WTC11 (cell line): ENCODE data around the gene WASF3. TPM values are rescaled to one million over a fixed set of nuclear protein-coding genes. Genes with fewer than 3 reads are reported as not detected.

Source experiments
- ATAC-seq: fragments of 200-7000 bp; cut with Tn5 transposase; 2 replicates; pipeline ENCODE4 v1.10.0; 2021; ENCODE audit warnings: mild to moderate bottlenecking, moderate library complexity
- CTCF ChIA-PET: fragments of 300-600 bp; sonication (Branson Sonifier 250); formaldehyde crosslinking; loops from one replicate; lab custom pipeline; 2021; ENCODE audit warnings: antibody characterized with exemption; lab: Charles Lee
- POLR2A ChIA-PET: fragments of 350-600 bp; sonication (Branson Sonifier 250); formaldehyde crosslinking; loops from one replicate; lab custom pipeline; 2021; ENCODE audit warnings: antibody characterized with exemption; lab: Charles Lee
- DNase-seq: peaks from one replicate; pipeline ENCODE4 v3.0.0; 2021; ENCODE audit warnings: low spot score
- H3K27ac Mint-ChIP-seq: 2 replicates; pipeline ENCODE4 v1.8.0; 2021; ENCODE audit warnings: mixed read lengths
- H3K27me3 Mint-ChIP-seq: 2 replicates; pipeline ENCODE4 v1.8.0; 2021; ENCODE audit warnings: low read depth, mild to moderate bottlenecking, moderate library complexity, mixed read lengths
- H3K36me3 Mint-ChIP-seq: 2 replicates; pipeline ENCODE4 v1.8.0; 2021; ENCODE audit warnings: mixed read lengths
- H3K4me1 Mint-ChIP-seq: 2 replicates; pipeline ENCODE4 v1.8.0; 2022; ENCODE audit warnings: mixed read lengths
- H3K4me3 Mint-ChIP-seq: 2 replicates; pipeline ENCODE4 v1.8.0; 2021; ENCODE audit warnings: mild to moderate bottlenecking, moderate library complexity, mixed read lengths
- H3K9me3 Mint-ChIP-seq: 2 replicates; pipeline ENCODE4 v1.8.0; 2021; ENCODE audit warnings: mixed read lengths
- ARID4B ChIP-seq: sonication (generic); formaldehyde crosslinking; IDR thresholded peaks from 2 replicates; pipeline ENCODE4 v1.8.0; 2023; ENCODE audit warnings: missing genetic modification reagents, mild to moderate bottlenecking, borderline replicate concordance
- CREM ChIP-seq: sonication (generic); formaldehyde crosslinking; IDR thresholded peaks from 2 replicates; pipeline ENCODE4 v1.8.1; 2022; ENCODE audit warnings: mild to moderate bottlenecking, missing genetic modification reagents, moderate library complexity
- ERG ChIP-seq: fragments of 250-450 bp; sonication (Bioruptor Pico); IDR thresholded peaks from 2 replicates; pipeline ENCODE4 v1.8.0; 2021; ENCODE audit warnings: mild to moderate bottlenecking
- ETV6 ChIP-seq: sonication (generic); formaldehyde crosslinking; IDR thresholded peaks from 2 replicates; pipeline ENCODE4 v1.8.1; 2022; ENCODE audit warnings: mild to moderate bottlenecking, missing genetic modification reagents
- FOXP4 ChIP-seq: sonication (generic); formaldehyde crosslinking; IDR thresholded peaks from 2 replicates; pipeline ENCODE4 v1.8.0; 2022; ENCODE audit warnings: mild to moderate bottlenecking, missing genetic modification reagents
- GTF2I ChIP-seq: fragments of 250-450 bp; sonication (Bioruptor Pico); conservative IDR thresholded peaks from 2 replicates; pipeline ENCODE4 v1.4.0; 2021; ENCODE audit warnings: mild to moderate bottlenecking
- KAT7 ChIP-seq: sonication (generic); formaldehyde crosslinking; IDR thresholded peaks from 2 replicates; pipeline ENCODE4 v1.8.1; 2023; ENCODE audit warnings: missing genetic modification reagents, mild to moderate bottlenecking, borderline replicate concordance
- NFATC4 ChIP-seq: fragments of 250-450 bp; sonication (Bioruptor Pico); IDR thresholded peaks from 2 replicates; pipeline ENCODE4 v1.9.0; 2021; ENCODE audit warnings: mild to moderate bottlenecking
- NFE2L1 ChIP-seq: sonication (generic); formaldehyde crosslinking; IDR thresholded peaks from 2 replicates; pipeline ENCODE4 v1.8.1; 2023; ENCODE audit warnings: missing genetic modification reagents
- NFYB ChIP-seq: sonication (generic); formaldehyde crosslinking; conservative IDR thresholded peaks from 2 replicates; pipeline ENCODE4 v1.8.0; 2022; ENCODE audit warnings: low read depth, missing genetic modification reagents
- NR2C2 ChIP-seq: sonication (generic); formaldehyde crosslinking; IDR thresholded peaks from 2 replicates; pipeline ENCODE4 v1.8.0; 2022; ENCODE audit warnings: mild to moderate bottlenecking, missing genetic modification reagents
- SMAD3 ChIP-seq: sonication (generic); formaldehyde crosslinking; IDR thresholded peaks from 2 replicates; pipeline ENCODE4 v1.8.0; 2022; ENCODE audit warnings: missing genetic modification reagents, mild to moderate bottlenecking, borderline replicate concordance
- TP53 ChIP-seq: sonication (generic); formaldehyde crosslinking; IDR thresholded peaks from 2 replicates; pipeline ENCODE4 v1.8.1; 2023; ENCODE audit warnings: mild to moderate bottlenecking, missing genetic modification reagents
- ZBTB21 ChIP-seq: sonication (generic); formaldehyde crosslinking; IDR thresholded peaks from 2 replicates; pipeline ENCODE4 v1.8.1; 2023; ENCODE audit warnings: mild to moderate bottlenecking, missing genetic modification reagents, borderline replicate concordance
- ZMAT4 ChIP-seq: fragments of 250-450 bp; sonication (Bioruptor Pico); IDR thresholded peaks from 2 replicates; pipeline ENCODE4 v1.9.0; 2021; ENCODE audit warnings: mild to moderate bottlenecking
- ZNF138 ChIP-seq: sonication (generic); formaldehyde crosslinking; conservative IDR thresholded peaks from 2 replicates; pipeline ENCODE4 v1.8.1; 2022; ENCODE audit warnings: mild to moderate bottlenecking, moderate library complexity, missing genetic modification reagents
- ZNF317 ChIP-seq: sonication (generic); formaldehyde crosslinking; IDR thresholded peaks from 2 replicates; pipeline ENCODE4 v1.8.1; 2023; ENCODE audit warnings: low read depth, mild to moderate bottlenecking, moderate library complexity, missing genetic modification reagents, borderline replicate concordance
- ZNF423 ChIP-seq: fragments of 250-450 bp; sonication (Bioruptor Pico); IDR thresholded peaks from 2 replicates; pipeline ENCODE4 v2.1.2; 2022; ENCODE audit warnings: mild to moderate bottlenecking, moderate library complexity
- ZNF671 ChIP-seq: fragments of 250-450 bp; sonication (Bioruptor Pico); IDR thresholded peaks from 2 replicates; pipeline ENCODE4 v1.8.0; 2021; ENCODE audit warnings: mild to moderate bottlenecking
- total RNA-seq: library from RNA; stranded (reverse); gene quantifications from 3 replicates; pipeline ENCODE4 v1.2.3, GENCODE V29; 2021
- TF ChIP-seq, protein P1 (sequence below): sonication (generic); formaldehyde crosslinking; IDR thresholded peaks from 2 replicates; pipeline ENCODE4 v1.8.1; 2023; ENCODE audit warnings: mild to moderate bottlenecking, moderate library complexity, missing genetic modification reagents
- TF ChIP-seq, protein P2 (sequence below): sonication (generic); formaldehyde crosslinking; IDR thresholded peaks from 2 replicates; pipeline ENCODE4 v1.8.0; 2022; ENCODE audit warnings: mild to moderate bottlenecking, missing genetic modification reagents

Gene WASF3
- total RNA-seq, 1 experiment from 2014 or later = 26.8 TPM

DNA sequence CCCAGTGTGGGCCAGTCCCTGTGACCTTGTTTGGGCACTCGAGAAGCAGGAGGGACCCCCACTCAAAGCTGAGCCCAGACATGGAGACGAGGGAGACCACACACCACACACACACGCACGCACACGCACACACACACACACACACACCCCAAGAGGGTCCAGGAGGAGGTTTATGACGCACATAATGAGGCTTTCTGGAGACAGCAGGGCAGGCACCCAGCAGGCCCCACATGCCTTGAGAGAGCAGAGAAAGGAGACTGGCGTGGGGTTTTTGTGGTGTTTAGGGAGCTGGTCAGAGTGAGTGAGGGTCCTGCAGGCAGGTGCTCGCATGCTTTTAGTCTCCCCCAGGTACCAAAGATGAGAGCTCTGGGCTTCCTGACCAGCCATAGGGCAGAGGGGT is 160.7 kb downstream of the WASF3 start (continued):
- TF ChIP-seq NFYB = no peak

DNA sequence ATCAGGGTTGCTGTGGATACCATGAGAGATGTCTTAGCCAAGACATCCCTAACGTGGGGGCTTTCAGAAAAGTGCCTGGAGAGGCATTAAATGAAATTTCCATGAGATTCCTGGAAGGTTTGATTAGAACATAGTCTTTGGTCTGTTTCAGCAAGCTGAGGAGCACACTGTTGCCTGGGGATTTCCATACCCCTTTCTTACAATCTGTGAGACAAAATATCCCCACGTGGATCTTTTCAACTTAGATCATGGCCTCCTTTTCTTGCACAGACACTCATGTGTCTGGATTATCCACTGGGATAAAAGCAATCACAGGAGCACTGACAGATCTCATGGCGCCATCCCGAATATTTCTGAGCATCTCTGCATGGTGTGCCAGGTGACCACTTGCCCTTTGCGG is 161.4 kb downstream of the WASF3 start:
- no peaks in the 10 kb centered on the region for H3K4me1 Mint-ChIP-seq

DNA sequence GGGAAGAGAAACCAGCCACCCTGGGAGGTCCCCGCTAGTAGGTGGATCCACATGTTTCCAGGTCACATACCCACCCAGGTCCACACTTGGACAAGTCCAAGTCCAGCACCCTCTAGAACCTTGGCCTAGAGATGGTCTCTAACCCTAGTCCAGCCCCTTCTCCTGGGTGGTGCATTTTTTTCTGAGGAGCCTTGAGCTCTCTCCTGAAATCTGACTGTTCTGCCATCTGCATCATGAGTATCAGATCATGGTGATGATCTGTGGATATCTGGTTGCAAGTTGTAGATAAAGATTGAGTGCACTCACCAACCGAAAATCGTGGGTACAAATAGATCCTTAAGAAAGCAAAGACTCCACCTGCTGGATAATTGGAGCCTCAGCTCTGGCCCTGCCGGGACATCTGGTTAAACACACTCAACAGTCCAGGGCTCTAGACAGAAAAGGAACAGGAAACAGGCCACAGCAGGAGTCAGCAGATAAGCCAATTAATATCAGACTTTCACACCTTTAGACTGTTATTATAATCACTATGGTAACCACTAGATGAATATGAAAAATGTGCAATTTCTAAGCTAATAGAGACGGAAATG is 162.0 kb downstream of the WASF3 start:
- DNase-seq = no peak
- ChIA-PET CTCF (interaction anchor here (0.8 to 2.4 kb wide), 10 partner anchors 9 to 211 kb away, joined by 3 to 11 read pairs (median 4); no protein-coding TSS in a partner anchor), POLR2A (no interaction called here)
- ATAC-seq = peak; percentile 58; the same call in 1 of the 2 replicates
- Mint-ChIP-seq H3K4me3 (no peak overlapping the region), H3K27me3 (no peaks in the 10 kb centered on the region), H3K4me1 (no peaks in the 10 kb centered on the region), H3K9me3 (peaks cover 8% of the 10 kb centered on the region), H3K36me3 (no peaks in the 10 kb centered on the region), H3K27ac (no peak overlapping the region)
- TF ChIP-seq, protein P1, sequence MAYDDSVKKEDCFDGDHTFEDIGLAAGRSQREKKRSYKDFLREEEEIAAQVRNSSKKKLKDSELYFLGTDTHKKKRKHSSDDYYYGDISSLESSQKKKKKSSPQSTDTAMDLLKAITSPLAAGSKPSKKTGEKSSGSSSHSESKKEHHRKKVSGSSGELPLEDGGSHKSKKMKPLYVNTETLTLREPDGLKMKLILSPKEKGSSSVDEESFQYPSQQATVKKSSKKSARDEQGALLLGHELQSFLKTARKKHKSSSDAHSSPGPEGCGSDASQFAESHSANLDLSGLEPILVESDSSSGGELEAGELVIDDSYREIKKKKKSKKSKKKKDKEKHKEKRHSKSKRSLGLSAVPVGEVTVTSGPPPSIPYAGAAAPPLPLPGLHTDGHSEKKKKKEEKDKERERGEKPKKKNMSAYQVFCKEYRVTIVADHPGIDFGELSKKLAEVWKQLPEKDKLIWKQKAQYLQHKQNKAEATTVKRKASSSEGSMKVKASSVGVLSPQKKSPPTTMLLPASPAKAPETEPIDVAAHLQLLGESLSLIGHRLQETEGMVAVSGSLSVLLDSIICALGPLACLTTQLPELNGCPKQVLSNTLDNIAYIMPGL (CRISPR knock-in tag) = no peak
- TF ChIP-seq ZNF423 (CRISPR knock-in tag) (no peak), TP53 (no peak), CREM (CRISPR knock-in tag) (no peak), ZNF138 (CRISPR knock-in tag) (no peak), FOXP4 (CRISPR knock-in tag) (no peak), ZNF317 (CRISPR knock-in tag) (no peak), GTF2I (CRISPR knock-in tag) (no peak), ZMAT4 (no peak), NR2C2 (CRISPR knock-in tag) (no peak), ARID4B (CRISPR knock-in tag) (no peak), ZNF671 (CRISPR knock-in tag) (no peak), KAT7 (CRISPR knock-in tag) (no peak)

More for the DNA sequence above, 161.4 kb downstream of the WASF3 start:
- Mint-ChIP-seq H3K36me3 (peaks cover 1% of the 10 kb centered on the region), H3K27ac (no peak overlapping the region), H3K27me3 (no peaks in the 10 kb centered on the region), H3K9me3 (peaks cover 9% of the 10 kb centered on the region)
- DNase-seq (no peak), ATAC-seq (no peak)
- CTCF ChIA-PET = interaction anchor here (0.9 to 2.4 kb wide), 8 partner anchors 9 to 211 kb away, joined by 3 to 11 read pairs (median 6); no protein-coding TSS in a partner anchor
- no peak for TF ChIP-seq NFE2L1
- TF ChIP-seq, protein P2, sequence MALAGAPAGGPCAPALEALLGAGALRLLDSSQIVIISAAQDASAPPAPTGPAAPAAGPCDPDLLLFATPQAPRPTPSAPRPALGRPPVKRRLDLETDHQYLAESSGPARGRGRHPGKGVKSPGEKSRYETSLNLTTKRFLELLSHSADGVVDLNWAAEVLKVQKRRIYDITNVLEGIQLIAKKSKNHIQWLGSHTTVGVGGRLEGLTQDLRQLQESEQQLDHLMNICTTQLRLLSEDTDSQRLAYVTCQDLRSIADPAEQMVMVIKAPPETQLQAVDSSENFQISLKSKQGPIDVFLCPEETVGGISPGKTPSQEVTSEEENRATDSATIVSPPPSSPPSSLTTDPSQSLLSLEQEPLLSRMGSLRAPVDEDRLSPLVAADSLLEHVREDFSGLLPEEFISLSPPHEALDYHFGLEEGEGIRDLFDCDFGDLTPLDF = no peak
- no peak for TF ChIP-seq ZBTB21 (CRISPR knock-in tag)
- TF ChIP-seq NR2C2 (CRISPR knock-in tag) = no peak
- no peak for TF ChIP-seq SMAD3 (CRISPR knock-in tag)
- no peak for TF ChIP-seq NFATC4 (CRISPR knock-in tag)
- no peak for TF ChIP-seq ETV6 (CRISPR knock-in tag)
- TF ChIP-seq ERG (CRISPR knock-in tag) = no peak
- no peak for TF ChIP-seq ZMAT4
- TF ChIP-seq, all 79 proteins: peak for 0
- POLR2A ChIA-PET = no interaction called here
- no peak overlapping the region for H3K4me3 Mint-ChIP-seq
